ENCODE results near the gene BTBD9.

- TF ChIP-seq RAD21 (conservative IDR thresholded peaks at IDR 0.05 in 1 of 2, IDR thresholded peaks at IDR 0.05 in 1 of 2) (no peak), NR3C1 (IDR thresholded peaks at IDR 0.05) (no peak)
These were observed 299.8 kb downstream of the BTBD9 start for GRCh38 chr6:38339914-38340313.

All from A549 (cell line).